ENCODE results near the gene BTBD9. TPM values are rescaled to one million over a fixed set of nuclear protein-coding genes. Genes with fewer than 3 reads are reported as not detected.

The BTBD9 gene
- total and polyA plus RNA-seq, 9 of the 15 experiments (the other 6 are each of a cell fraction or from before 2014, with no cell fraction given) = 0.08 to 1.6 (median 0.58) TPM

GRCh38 chr6:38143191-38144150 is 496.3 kb downstream of the BTBD9 start (continued):
- TF ChIP-seq RREB1 (CRISPR knock-in tag; IDR thresholded peaks at IDR 0.05) (no peak), TCF15 (CRISPR knock-in tag; IDR thresholded peaks at IDR 0.05) (no peak), FIP1L1 (IDR thresholded peaks at IDR 0.05; ENCODE audit: low read depth, low read length, poor library complexity, severe bottlenecking) (no peak), REST (IDR thresholded peaks at IDR 0.05; ENCODE audit: borderline replicate concordance) (no peak), REST (CRISPR knock-in tag; IDR thresholded peaks at IDR 0.05; ENCODE audit: low read depth) (no peak), SIN3A (IDR thresholded peaks at IDR 0.05; ENCODE audit: borderline replicate concordance in 2 of 2, control insufficient read depth in 1 of 2, low read depth in 2 of 2, low read length in 2 of 2) (no peak), CTCFL (IDR thresholded peaks at IDR 0.05; ENCODE audit: borderline replicate concordance, insufficient read depth, low read depth, low read length, poor library complexity, severe bottlenecking) (no peak)
